AG09309 (cell line): ENCODE data around the gene HOXA7.
A peak's percentile ranks its signal among the peaks of the same experiment; 100 is the strongest.

ENCODE experiments used
- DNase-seq: peaks from one replicate; pipeline ENCODE4 v3.0.0-alpha.2; 2010; ENCODE audit warnings: low read depth
- H3K4me3 ChIP-seq: 2 replicates; pipeline ENCODE4 v1.5.1; 2011; ENCODE audit warnings: mild to moderate bottlenecking, low read depth, low read length, moderate library complexity; ENCODE audit not compliant: control insufficient read depth
- TF ChIP-seq, protein P1 (sequence below): IDR thresholded peaks from 2 replicates; pipeline ENCODE4 v1.5.1; 2011; ENCODE audit warnings: mild to moderate bottlenecking, low read depth, low read length, inconsistent platforms; ENCODE audit not compliant: insufficient read depth, control insufficient read depth; ENCODE audit errors: missing control alignments

HOXA7 gene

GRCh38 chr7:27156508-27156898 lies at the start of gene HOXA7:
Gene HOXA7, minus strand, starts transcription at chr7:27156675. Its CDS starts 130 bp downstream, at chr7:27156545.
- TF ChIP-seq, protein P1, sequence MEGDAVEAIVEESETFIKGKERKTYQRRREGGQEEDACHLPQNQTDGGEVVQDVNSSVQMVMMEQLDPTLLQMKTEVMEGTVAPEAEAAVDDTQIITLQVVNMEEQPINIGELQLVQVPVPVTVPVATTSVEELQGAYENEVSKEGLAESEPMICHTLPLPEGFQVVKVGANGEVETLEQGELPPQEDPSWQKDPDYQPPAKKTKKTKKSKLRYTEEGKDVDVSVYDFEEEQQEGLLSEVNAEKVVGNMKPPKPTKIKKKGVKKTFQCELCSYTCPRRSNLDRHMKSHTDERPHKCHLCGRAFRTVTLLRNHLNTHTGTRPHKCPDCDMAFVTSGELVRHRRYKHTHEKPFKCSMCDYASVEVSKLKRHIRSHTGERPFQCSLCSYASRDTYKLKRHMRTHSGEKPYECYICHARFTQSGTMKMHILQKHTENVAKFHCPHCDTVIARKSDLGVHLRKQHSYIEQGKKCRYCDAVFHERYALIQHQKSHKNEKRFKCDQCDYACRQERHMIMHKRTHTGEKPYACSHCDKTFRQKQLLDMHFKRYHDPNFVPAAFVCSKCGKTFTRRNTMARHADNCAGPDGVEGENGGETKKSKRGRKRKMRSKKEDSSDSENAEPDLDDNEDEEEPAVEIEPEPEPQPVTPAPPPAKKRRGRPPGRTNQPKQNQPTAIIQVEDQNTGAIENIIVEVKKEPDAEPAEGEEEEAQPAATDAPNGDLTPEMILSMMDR = no peak
- no peak for DNase-seq
- H3K4me3 ChIP-seq = peak within 1 kb of the TSS; percentile 73

GRCh38 chr7:27205325-27206280 lies 49.1 kb upstream of the HOXA7 start:
- TF ChIP-seq, protein P1 = peak; percentile 3
- DNase-seq = no peak
- H3K4me3 ChIP-seq = peak overlapping the region; percentile 78

DNA sequence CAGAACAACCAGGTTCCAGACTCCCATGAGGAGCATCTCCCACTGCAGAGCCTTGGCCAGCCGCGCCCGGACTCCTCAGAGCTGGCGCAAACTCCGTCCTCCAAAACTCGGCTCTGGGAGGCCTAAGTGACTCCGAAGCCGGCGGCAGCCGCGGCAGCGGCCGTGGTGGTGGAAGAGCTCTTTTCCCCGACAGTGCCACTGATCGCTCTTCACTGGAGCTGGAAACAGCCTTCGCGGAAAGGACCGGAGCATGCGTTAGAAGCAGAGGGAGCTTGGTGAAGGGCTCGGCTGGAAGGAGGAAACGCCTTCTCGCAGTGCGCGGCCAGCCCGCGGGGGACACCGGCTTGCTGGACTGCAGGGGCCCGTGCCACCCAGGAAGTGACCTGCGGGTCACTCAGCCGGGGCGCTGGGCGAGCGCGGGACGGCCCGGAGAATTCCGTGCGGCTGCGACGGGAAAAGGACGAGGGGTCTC lies 48.4 kb upstream of the HOXA7 start:
- H3K4me3 ChIP-seq = peak overlapping the region; percentile 78
- DNase-seq = no peak
- TF ChIP-seq, protein P1 = no peak

- H3K4me3 ChIP-seq = peak overlapping the region; percentile 78
- no peak for DNase-seq
- TF ChIP-seq, protein P1 = no peak
Observed at GRCh38 chr7:27203964-27204594, 47.6 kb upstream of the HOXA7 start.

- DNase-seq = no peak
- TF ChIP-seq, protein P1 = no peak
- H3K4me3 ChIP-seq = peak overlapping the region; percentile 78
Observed at GRCh38 chr7:27203365-27203953, 47.0 kb upstream of the HOXA7 start.

GRCh38 chr7:27202862-27203134 lies 46.3 kb upstream of the HOXA7 start:
- peak overlapping the region; percentile 78 for H3K4me3 ChIP-seq
- DNase-seq = no peak
- TF ChIP-seq, protein P1 = no peak
